ENCODE measurements around the gene NRCAM. TPM values are rescaled to one million over a fixed set of nuclear protein-coding genes. Genes with fewer than 3 reads are reported as not detected.
A peak's percentile ranks its signal among the peaks of the same experiment; 100 is the strongest.
"Not testable (repeated sequence)": the region's sequence is repeated elsewhere in the genome, so short reads cannot be mapped to it uniquely, and the experiment has no call there.

NRCAM gene
- total RNA-seq, 1 experiment from 2014 or later = 30.8 TPM

DNA sequence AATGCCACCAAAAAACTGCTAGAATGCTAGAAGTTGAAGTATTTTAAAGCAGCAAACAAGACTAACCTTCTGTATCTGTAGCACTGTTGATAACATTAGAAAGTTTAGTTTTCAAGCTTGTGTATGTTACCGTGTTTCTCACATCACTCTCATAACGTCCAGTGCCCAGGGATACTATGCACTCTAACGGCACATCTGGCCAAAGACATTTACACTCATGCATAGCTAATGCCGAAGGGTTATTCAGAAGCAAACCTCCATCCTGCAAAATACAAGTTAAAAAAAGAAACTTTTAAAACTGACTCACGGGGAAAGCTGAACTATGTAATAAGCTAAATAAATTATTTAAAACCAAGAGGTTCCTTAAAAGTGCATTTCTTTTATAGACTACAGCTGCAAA, 22.9 kb upstream of the NRCAM start:
- Histone ChIP-seq H3K27ac (no peak overlapping the region), H3K4me3 (no peak overlapping the region), H3K4me1 (peaks cover 6% of the 10 kb centered on the region; the same call in 1 of the 2 replicates), H3K27me3 (no peaks in the 10 kb centered on the region), H3K9me3 (replicated peaks) (no peaks in the 10 kb centered on the region), H3K36me3 (peaks cover 7% of the 10 kb centered on the region; the same call in 1 of the 2 replicates)
- no peak for DNase-seq

DNA sequence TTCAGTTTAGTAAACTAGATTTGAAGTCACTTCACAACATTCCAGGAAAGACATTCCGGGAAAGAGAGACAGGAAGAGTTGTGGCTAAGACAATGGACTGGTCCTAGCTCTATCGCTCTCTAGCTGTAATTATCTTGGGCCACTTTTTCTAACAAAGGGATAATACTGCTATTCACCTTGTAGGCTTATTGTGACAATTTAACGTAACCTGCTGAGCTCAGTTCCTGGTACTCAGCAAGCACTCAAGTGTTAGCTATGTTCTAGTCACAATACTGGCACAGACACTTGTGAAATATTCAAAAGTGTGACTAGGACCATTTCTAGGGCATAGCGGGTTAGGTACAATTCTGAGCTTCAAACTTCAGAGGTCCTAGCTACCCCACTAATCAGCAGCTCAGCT, 12.0 kb upstream of the NRCAM start:
- Histone ChIP-seq H3K4me3 (no peak overlapping the region), H3K27me3 (no peaks in the 10 kb centered on the region), H3K27ac (no peak overlapping the region), H3K9me3 (replicated peaks) (no peaks in the 10 kb centered on the region), H3K4me1 (no peaks in the 10 kb centered on the region), H3K36me3 (no peaks in the 10 kb centered on the region)
- DNase-seq = no peak

- DNase-seq = no peak
- no peaks in the 10 kb centered on the region for H3K4me1 ChIP-seq
- no peaks in the 10 kb centered on the region for H3K9me3 ChIP-seq (replicated peaks)
- H3K4me3 ChIP-seq = no peak overlapping the region
- no peaks in the 10 kb centered on the region for H3K27me3 ChIP-seq
- H3K36me3 ChIP-seq = no peaks in the 10 kb centered on the region
- no peak overlapping the region for H3K27ac ChIP-seq
Measured at GRCh38 chr7:108467391-108467790, 11.2 kb upstream of the NRCAM start.

DNA sequence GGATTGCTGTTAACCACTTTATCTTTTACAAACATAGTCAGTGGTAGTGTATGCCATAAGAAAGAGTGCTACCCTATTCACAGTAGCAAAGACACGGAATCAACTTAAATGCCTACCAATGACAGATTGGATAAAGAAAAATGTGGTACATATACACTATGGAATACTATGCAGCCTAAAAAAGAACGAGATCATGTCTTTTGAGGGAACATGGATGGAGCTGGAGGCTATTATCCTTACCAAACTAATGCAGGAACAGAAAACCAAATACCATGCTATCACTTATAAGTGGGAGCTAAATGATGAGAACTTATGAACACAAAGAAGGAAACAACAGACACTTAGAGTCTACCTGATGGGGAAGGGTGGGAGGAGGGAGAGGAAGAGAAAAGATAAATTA, 10.1 kb upstream of the NRCAM start:
- H3K9me3 ChIP-seq (replicated peaks); H3K36me3 ChIP-seq; H3K4me3 ChIP-seq; H3K27me3 ChIP-seq; H3K27ac ChIP-seq; DNase-seq; H3K4me1 ChIP-seq: not testable (repeated sequence)

DNA sequence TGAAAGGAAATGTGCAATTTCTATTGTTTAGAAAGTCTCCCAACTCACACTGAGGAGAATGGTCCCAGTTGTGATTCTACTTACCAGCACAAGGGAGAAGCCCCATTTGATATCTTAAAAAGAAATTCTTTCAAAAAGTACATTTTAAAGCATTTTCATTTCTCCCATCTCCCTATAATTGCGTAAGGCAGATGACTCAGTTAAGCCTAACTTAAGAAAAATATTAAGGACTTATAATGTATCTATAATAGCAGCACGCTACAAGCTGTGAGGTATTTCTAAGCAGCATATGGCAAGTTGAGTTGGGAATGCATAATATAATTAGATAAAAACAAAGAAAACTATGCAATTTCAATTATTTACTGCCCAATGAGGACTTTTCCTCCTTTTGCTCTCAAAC, 8.5 kb upstream of the NRCAM start:
- H3K27me3 ChIP-seq = no peaks in the 10 kb centered on the region
- H3K4me1 ChIP-seq = no peaks in the 10 kb centered on the region
- no peak overlapping the region for H3K4me3 ChIP-seq
- H3K9me3 ChIP-seq (replicated peaks) = no peaks in the 10 kb centered on the region
- no peak for DNase-seq
- H3K36me3 ChIP-seq = no peaks in the 10 kb centered on the region
- no peak overlapping the region for H3K27ac ChIP-seq

DNA sequence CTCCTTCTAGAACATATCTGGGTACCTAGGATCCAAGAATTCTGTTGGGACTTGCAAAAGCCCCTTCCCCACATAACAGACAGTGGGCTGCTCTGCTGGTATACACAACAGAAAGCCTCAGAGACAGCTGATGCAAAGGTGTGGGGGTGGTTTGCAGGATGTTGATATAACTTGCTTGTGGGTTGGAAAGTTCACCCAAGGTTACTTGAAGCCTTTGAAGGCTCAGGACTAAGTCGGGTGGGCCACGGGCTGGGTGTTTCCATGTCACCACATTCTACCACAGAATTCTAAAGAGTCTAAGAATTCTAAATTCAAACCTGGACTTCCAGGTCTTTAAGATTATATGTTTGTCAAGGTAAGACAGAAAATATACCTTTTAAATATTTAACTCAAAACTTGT, 7.4 kb upstream of the NRCAM start:
- no peak for DNase-seq

DNA sequence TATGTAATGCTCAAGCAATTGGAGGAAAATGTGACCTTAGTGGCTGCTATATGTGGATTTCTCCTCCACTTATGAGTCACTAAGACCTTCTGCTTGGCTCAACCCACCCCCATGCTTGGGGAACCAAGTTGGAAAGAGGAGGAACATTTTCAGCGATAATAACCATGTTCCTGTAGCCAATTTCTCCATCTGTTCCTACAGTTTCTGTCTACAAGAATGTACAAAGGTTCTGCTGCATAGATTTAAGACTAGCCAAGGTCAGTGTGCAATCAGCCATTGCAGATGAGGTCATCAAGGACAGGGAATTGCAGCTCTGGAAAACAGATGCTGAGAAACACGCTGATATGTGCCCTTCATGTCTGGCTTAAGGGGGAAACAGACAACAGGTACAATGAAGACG, 5.6 kb upstream of the NRCAM start:
- DNase-seq = no peak
- Histone ChIP-seq H3K36me3 (no peaks in the 10 kb centered on the region), H3K4me1 (no peaks in the 10 kb centered on the region), H3K9me3 (replicated peaks) (no peaks in the 10 kb centered on the region), H3K4me3 (no peak overlapping the region), H3K27me3 (no peaks in the 10 kb centered on the region), H3K27ac (no peak overlapping the region)

More for the DNA sequence above, 7.4 kb upstream of the NRCAM start:
- no peaks in the 10 kb centered on the region for H3K36me3 ChIP-seq
- no peak overlapping the region for H3K27ac ChIP-seq
- no peaks in the 10 kb centered on the region for H3K9me3 ChIP-seq (replicated peaks)
- H3K4me1 ChIP-seq = no peaks in the 10 kb centered on the region
- no peak overlapping the region for H3K4me3 ChIP-seq
- no peaks in the 10 kb centered on the region for H3K27me3 ChIP-seq

- no peaks in the 10 kb centered on the region for H3K36me3 ChIP-seq
- H3K9me3 ChIP-seq (replicated peaks) = no peaks in the 10 kb centered on the region
- no peaks in the 10 kb centered on the region for H3K27me3 ChIP-seq
- no peaks in the 10 kb centered on the region for H3K4me1 ChIP-seq
- no peak overlapping the region for H3K4me3 ChIP-seq
- no peak for DNase-seq
- no peak overlapping the region for H3K27ac ChIP-seq
Measured at GRCh38 chr7:108460964-108461363, 4.7 kb upstream of the NRCAM start.

DNA sequence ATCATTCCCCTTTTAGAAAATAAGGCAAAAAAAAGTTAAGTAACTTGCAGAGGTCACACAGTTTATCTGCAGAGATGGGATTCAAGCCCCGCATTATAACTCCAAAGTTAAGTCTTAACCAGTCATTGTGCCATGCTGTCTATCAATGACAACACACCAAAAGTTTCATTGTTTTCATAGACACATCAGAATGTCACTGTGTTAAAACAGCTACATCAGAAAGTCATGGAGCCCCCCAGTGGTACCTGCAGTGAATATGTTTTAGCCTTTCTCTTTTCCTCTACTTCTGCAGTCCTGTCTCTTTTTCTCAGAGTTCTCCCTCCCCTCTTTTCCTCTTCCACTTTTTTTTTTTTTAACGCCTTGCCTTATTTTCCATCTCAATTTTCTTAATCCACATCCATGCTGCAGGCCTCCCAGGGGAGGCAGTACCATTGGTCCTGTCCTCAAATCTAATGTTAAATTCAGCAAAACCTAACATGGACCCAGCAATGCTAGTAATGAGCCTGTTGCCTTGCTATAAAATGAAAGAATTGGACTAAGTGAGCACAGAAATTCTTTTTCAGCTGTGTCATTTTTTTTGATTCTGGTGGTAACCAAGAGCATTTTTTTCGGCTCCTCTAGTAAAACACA, 3.8 kb upstream of the NRCAM start:
- Histone ChIP-seq H3K4me3 (no peak overlapping the region), H3K36me3 (no peaks in the 10 kb centered on the region), H3K27me3 (no peaks in the 10 kb centered on the region), H3K4me1 (no peaks in the 10 kb centered on the region), H3K9me3 (replicated peaks) (no peaks in the 10 kb centered on the region), H3K27ac (no peak overlapping the region)
- DNase-seq = peak; percentile 27 to 67

- no peaks in the 10 kb centered on the region for H3K36me3 ChIP-seq
- no peak overlapping the region for H3K27ac ChIP-seq
- DNase-seq = no peak
- H3K9me3 ChIP-seq (replicated peaks) = no peaks in the 10 kb centered on the region
- no peak overlapping the region for H3K4me3 ChIP-seq
- H3K27me3 ChIP-seq = no peaks in the 10 kb centered on the region
- H3K4me1 ChIP-seq = no peaks in the 10 kb centered on the region; the same call in 1 of the 2 replicates
Measured at GRCh38 chr7:108457871-108458270, 1.6 kb upstream of the NRCAM start.

- DNase-seq = no peak
- no peaks in the 10 kb centered on the region; the same call in 1 of the 2 replicates for H3K4me1 ChIP-seq
- no peaks in the 10 kb centered on the region for H3K27me3 ChIP-seq
- no peaks in the 10 kb centered on the region for H3K36me3 ChIP-seq
- H3K27ac ChIP-seq = no peak overlapping the region
- peak overlapping the region; percentile 75 for H3K4me3 ChIP-seq
- no peaks in the 10 kb centered on the region for H3K9me3 ChIP-seq (replicated peaks)
Measured at GRCh38 chr7:108456845-108457540, 757 bp upstream of the NRCAM start.

GRCh38 chr7:108455551-108455997, 662 bp downstream of the NRCAM start:
- Histone ChIP-seq H3K4me1 (no peaks in the 10 kb centered on the region; the same call in 1 of the 2 replicates), H3K36me3 (no peaks in the 10 kb centered on the region), H3K4me3 (peak overlapping the region; percentile 75), H3K27me3 (no peaks in the 10 kb centered on the region), H3K9me3 (replicated peaks) (no peaks in the 10 kb centered on the region), H3K27ac (peak overlapping the region; percentile 45)
- DNase-seq = peak in 1 of 2 experiments; percentile 37

- peak; percentile 75 to 86 for DNase-seq
- Histone ChIP-seq H3K9me3 (replicated peaks) (no peaks in the 10 kb centered on the region), H3K27ac (peak overlapping the region; percentile 45), H3K27me3 (no peaks in the 10 kb centered on the region), H3K4me3 (peak overlapping the region; percentile 75), H3K4me1 (no peaks in the 10 kb centered on the region; the same call in 1 of the 2 replicates), H3K36me3 (no peaks in the 10 kb centered on the region)
Measured at GRCh38 chr7:108454674-108455550, 1.3 kb downstream of the NRCAM start.

GRCh38 chr7:108454317-108454673, 1.9 kb downstream of the NRCAM start:
- Histone ChIP-seq H3K4me1 (no peaks in the 10 kb centered on the region; the same call in 1 of the 2 replicates), H3K36me3 (no peaks in the 10 kb centered on the region), H3K27ac (peak overlapping the region; percentile 45), H3K27me3 (no peaks in the 10 kb centered on the region), H3K4me3 (peak overlapping the region; percentile 75), H3K9me3 (replicated peaks) (no peaks in the 10 kb centered on the region)
- no peak for DNase-seq

GRCh38 chr7:108453320-108453719, 2.9 kb downstream of the NRCAM start:
- Histone ChIP-seq H3K27ac (no peak overlapping the region), H3K36me3 (no peaks in the 10 kb centered on the region), H3K27me3 (no peaks in the 10 kb centered on the region), H3K9me3 (replicated peaks) (no peaks in the 10 kb centered on the region), H3K4me3 (no peak overlapping the region), H3K4me1 (no peaks in the 10 kb centered on the region; the same call in 1 of the 2 replicates)
- no peak for DNase-seq

Measured in SJCRH30 (cell line).